ENCODE results near the gene DLGAP4. TPM values are rescaled to one million over a fixed set of nuclear protein-coding genes. Genes with fewer than 3 reads are reported as not detected.

DLGAP4 gene
- total RNA-seq, 1 experiment from 2014 or later, result 40.3 TPM

- ATAC-seq, result no peak
These were observed 193.8 kb downstream of the DLGAP4 start for GRCh38 chr20:36499723-36500501.

GRCh38 chr20:36501367-36502006 is 195.3 kb downstream of the DLGAP4 start:
- POLR2A ChIA-PET, result interaction anchor here (1.1 kb wide), 1 partner anchor 12 kb away, joined by 4 read pairs; no protein-coding TSS in a partner anchor

More at GRCh38 chr20:36499723-36500501, 193.8 kb downstream of the DLGAP4 start:
- no peak for DNase-seq (ENCODE audit: low read depth, low spot score)
- TF ChIP-seq ELF1 (IDR thresholded peaks at IDR 0.05; ENCODE audit: borderline replicate concordance, low read depth), result no peak
- no peak for TF ChIP-seq POLR2AphosphoS5 (IDR thresholded peaks at IDR 0.05; ENCODE audit: low read depth, low read length)
- no peak for TF ChIP-seq SRF (IDR thresholded peaks at IDR 0.05; ENCODE audit: low read depth)
- POLR2A ChIA-PET, result no interaction called here
- peaks cover 0 to 25% of the 10 kb centered on the region in 2 experiments; a peak in 2 of 4 replicates for H3K36me3 ChIP-seq (ENCODE audit: control insufficient read depth in 1 of 2, insufficient read depth in 2 of 2, low read length in 2 of 2)
- no peaks in the 10 kb centered on the region for H4K20me1 ChIP-seq (ENCODE audit: insufficient read depth)
- no peak overlapping the region for H3K9ac ChIP-seq (ENCODE audit: low read length)
- RAD21 ChIA-PET (ENCODE audit: low non-redundant PET in 1 of 2, low total read pairs in 2 of 2, uncharacterized antibody in 2 of 2, unreplicated experiment in 2 of 2), result no interaction called here
- CTCF ChIA-PET, result no interaction called here
- no peaks in the 10 kb centered on the region for H3K4me1 ChIP-seq (ENCODE audit: control insufficient read depth in 1 of 2, insufficient read depth in 2 of 2, low read length in 2 of 2)
- H3K9me3 ChIP-seq (ENCODE audit: control insufficient read depth in 1 of 2, insufficient read depth in 1 of 2, low read depth in 1 of 2, low read length in 2 of 2), result no peaks in the 10 kb centered on the region
- H3K27me3 ChIP-seq (ENCODE audit: insufficient read depth, low read length), result no peaks in the 10 kb centered on the region
- no TSS peak for BruUV-seq (replicated peaks)
- H3K27ac ChIP-seq (ENCODE audit: low read depth, low read length), result no peak overlapping the region
- no peak overlapping the region for H2AFZ ChIP-seq (ENCODE audit: low read depth, low read length, poor library complexity, severe bottlenecking)
- H3K9me2 ChIP-seq (ENCODE audit: insufficient read depth), result no peaks in the 10 kb centered on the region
- no peak overlapping the region for H3K4me3 ChIP-seq (replicated peaks in 1 of 2; ENCODE audit: low read depth in 1 of 2, low read length in 2 of 2)
- H3K79me2 ChIP-seq (ENCODE audit: insufficient read depth, low read length), result peaks cover 5% of the 10 kb centered on the region; the same call in 1 of the 2 replicates
- H3K4me2 ChIP-seq (ENCODE audit: low read length), result no peak overlapping the region
- intact Hi-C loops (cut with micrococcal nuclease), result no loop called here

More at GRCh38 chr20:36501367-36502006, 195.3 kb downstream of the DLGAP4 start:
- no peak overlapping the region for H3K4me2 ChIP-seq (ENCODE audit: low read length)
- no peaks in the 10 kb centered on the region for H3K9me2 ChIP-seq (ENCODE audit: insufficient read depth)
- no peaks in the 10 kb centered on the region for H4K20me1 ChIP-seq (ENCODE audit: insufficient read depth)
- no peak overlapping the region for H3K4me3 ChIP-seq (replicated peaks in 1 of 2; ENCODE audit: low read depth in 1 of 2, low read length in 2 of 2)
- H3K4me1 ChIP-seq (ENCODE audit: control insufficient read depth in 1 of 2, insufficient read depth in 2 of 2, low read length in 2 of 2), result no peaks in the 10 kb centered on the region
- RAD21 ChIA-PET (ENCODE audit: low non-redundant PET in 1 of 2, low total read pairs in 2 of 2, uncharacterized antibody in 2 of 2, unreplicated experiment in 2 of 2), result no interaction called here
- no peak for ATAC-seq
- DNase-seq (ENCODE audit: low read depth, low spot score), result no peak
- H3K9me3 ChIP-seq (ENCODE audit: control insufficient read depth in 1 of 2, insufficient read depth in 1 of 2, low read depth in 1 of 2, low read length in 2 of 2), result no peaks in the 10 kb centered on the region
- intact Hi-C loops (cut with micrococcal nuclease), result no loop called here
- H3K27me3 ChIP-seq (ENCODE audit: insufficient read depth, low read length), result no peaks in the 10 kb centered on the region
- CTCF ChIA-PET, result no interaction called here
- TF ChIP-seq ELF1 (IDR thresholded peaks at IDR 0.05; ENCODE audit: borderline replicate concordance, low read depth), result no peak
- TF ChIP-seq ATF3 (IDR thresholded peaks at IDR 0.05), result no peak
- TF ChIP-seq ZNF274 (IDR thresholded peaks at IDR 0.05; ENCODE audit: low read depth, low read length), result no peak
- TF ChIP-seq ZBTB33 (IDR thresholded peaks at IDR 0.05; ENCODE audit: extremely low read depth, insufficient replicate concordance, low read length), result no peak
- TF ChIP-seq POLR2A (IDR thresholded peaks at IDR 0.05; ENCODE audit: borderline replicate concordance, extremely low read depth, insufficient read depth, insufficient read length), result no peak
- TF ChIP-seq TCF7L2 (IDR thresholded peaks at IDR 0.05; ENCODE audit: borderline replicate concordance, extremely low read depth, insufficient read depth, insufficient read length), result no peak
- TF ChIP-seq YY1 (IDR thresholded peaks at IDR 0.05; ENCODE audit: extremely low read depth, insufficient replicate concordance, low read depth, low read length), result no peak
- TF ChIP-seq CEBPB (IDR thresholded peaks at IDR 0.05; ENCODE audit: low read depth), result no peak
- no peak overlapping the region for H3K27ac ChIP-seq (ENCODE audit: low read depth, low read length)
- peaks cover 0 to 25% of the 10 kb centered on the region in 2 experiments; a peak in 2 of 4 replicates for H3K36me3 ChIP-seq (ENCODE audit: control insufficient read depth in 1 of 2, insufficient read depth in 2 of 2, low read length in 2 of 2)
- no peak overlapping the region for H2AFZ ChIP-seq (ENCODE audit: low read depth, low read length, poor library complexity, severe bottlenecking)
- no TSS peak for BruUV-seq (replicated peaks)
- no peaks in the 10 kb centered on the region for H3K79me2 ChIP-seq (ENCODE audit: insufficient read depth, low read length)
- no peak overlapping the region for H3K9ac ChIP-seq (ENCODE audit: low read length)
